HUDEP-2 (cell line): ENCODE measurements around the gene MINK1.

ENCODE experiments used
- DNase-seq, 76 experiments: peaks; one replicate each; lab custom pipeline; 2025; ENCODE audit not compliant: unreplicated experiment in 76 of 76; lab: John Stamatoyannopoulos, UW

MINK1 gene

DNA sequence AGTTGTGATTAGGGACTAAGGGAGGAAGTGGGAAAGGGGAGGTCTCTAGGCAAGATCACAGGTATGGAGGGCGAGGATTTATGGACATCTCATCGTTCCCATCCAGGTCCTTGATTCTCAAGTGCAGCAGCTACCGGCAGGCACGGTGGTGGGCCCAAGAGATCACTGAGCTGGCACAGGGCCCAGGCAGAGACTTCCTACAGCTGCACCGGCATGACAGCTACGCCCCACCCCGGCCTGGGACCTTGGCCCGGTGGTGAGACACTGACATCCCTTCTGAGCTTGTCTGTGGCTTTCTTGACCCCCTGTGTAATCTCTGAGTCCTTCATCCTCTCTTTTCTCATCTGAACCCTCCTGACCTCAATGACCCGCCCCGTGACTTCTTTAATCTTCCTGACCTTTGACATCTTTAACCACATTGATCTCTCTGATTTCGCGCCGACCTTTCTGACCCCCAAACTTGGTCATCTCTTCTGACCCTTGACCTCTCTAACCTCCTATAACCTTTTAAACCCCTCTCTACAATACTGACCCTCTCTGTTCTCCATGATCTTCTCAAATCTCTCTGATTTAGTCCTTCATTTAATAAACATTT lies 22.3 kb upstream of the MINK1 start:
- peak in 41 of 76 experiments; percentile 5 to 55 (median 28) for DNase-seq

DNA sequence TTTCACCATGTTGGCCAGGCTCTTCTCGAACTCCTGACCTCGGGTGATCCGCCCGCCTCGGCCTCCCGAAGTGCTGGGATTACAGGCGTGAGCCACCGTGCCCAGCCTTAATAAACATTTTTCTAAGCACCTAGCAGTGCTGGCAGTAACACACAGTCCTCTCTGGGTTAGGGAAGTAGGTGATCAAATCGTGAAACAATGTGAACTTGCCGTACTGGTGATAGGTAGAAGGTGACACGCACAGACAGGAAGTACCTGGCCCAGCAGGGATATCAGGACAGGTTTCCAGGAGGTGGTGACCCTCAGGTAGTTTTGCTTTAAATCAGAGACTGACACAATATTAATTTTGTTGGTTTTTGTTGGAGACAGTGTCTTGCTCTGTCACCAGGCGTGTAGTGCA lies 21.7 kb upstream of the MINK1 start:
- DNase-seq, result no peak

- no peak for DNase-seq
Observed at GRCh38 chr17:4812690-4813089, 20.4 kb upstream of the MINK1 start.

GRCh38 chr17:4815043-4815675 lies 18.0 kb upstream of the MINK1 start:
- peak in 11 of 76 experiments; percentile 3 to 38 (median 13) for DNase-seq

DNA sequence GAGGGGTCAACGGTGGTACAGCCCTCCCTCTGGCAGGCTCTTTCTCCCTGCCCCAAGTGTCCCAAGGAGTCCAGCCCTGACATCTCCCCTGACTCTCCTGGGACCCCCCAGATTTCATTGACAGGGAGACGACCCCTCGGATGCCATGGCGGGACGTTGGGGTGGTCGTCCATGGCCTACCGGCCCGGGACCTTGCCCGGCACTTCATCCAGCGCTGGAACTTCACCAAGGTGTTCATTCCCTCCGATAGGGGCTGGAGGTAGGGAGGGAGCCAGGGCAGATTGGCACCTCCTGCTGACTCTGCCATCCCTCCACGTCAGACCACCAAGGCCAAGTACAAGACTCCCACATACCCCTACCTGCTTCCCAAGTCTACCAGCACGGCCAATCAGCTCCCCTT lies 16.3 kb upstream of the MINK1 start:
- no peak for DNase-seq

DNA sequence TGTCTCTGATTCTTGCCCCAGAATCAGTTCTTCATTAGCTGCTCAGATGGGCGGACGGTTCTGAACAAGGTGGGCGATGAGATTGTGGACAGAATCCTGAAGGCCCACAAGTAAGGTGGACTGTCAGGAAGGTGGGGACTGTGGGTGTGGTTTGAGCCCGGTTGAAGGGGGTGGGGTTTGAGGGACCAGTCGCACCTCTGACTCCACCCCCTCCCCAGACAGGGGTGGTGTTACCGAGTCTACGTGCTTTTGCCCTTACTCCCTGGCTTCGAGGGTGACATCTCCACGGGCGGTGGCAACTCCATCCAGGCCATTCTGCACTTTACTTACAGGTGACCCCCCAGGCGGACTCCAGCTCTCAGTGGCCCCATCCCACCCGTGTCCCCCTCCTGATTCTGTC lies 14.9 kb upstream of the MINK1 start:
- no peak for DNase-seq

DNA sequence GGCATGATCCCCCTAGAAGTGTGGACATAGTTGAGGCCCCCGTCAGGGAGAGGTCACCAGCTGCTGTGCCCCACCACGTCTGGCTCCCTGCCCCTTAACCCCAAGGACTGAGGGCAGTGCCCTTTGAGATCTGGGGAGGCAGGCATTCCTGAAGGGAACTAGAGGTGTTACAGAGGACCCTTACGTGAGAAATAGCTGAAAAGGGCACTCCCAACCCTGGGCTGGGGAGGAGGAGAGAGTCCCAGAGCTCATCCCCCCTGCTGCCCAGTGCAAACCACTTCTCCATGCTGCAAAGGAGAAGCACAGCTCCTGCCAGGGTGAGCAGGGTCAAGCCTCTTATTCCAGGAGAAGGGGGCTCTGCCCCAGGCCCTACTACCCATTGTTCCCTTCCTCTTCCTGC lies 10.3 kb upstream of the MINK1 start:
- no peak for DNase-seq

- no peak for DNase-seq
Observed at GRCh38 chr17:4823373-4824089, 9.6 kb upstream of the MINK1 start.

DNA sequence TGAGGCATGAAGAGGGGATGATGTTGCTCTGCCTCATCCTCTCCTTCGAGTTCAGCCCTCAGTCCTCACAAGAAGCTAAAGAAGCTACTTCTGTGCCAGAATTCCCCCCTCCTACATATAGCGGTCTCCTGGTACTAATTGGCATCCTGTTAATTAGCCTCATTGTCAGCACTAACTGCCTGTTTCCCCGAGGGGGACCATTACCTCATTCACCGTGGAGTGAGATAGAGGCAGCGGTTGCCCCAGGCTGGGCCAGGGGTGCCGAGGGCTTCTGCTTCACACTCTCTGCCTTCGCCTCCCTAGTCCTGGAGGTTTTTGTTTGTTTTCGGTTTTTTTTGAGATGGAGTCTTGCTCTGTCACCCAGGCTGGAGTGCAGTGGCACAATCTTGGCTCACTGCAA lies 5.7 kb upstream of the MINK1 start:
- no peak for DNase-seq

GRCh38 chr17:4832829-4833177 lies 337 bp upstream of the MINK1 start:
- peak in 1 of 76 experiments; percentile 62 for DNase-seq

GRCh38 chr17:4833941-4834680 lies 971 bp downstream of the MINK1 start:
- DNase-seq, result no peak

DNA sequence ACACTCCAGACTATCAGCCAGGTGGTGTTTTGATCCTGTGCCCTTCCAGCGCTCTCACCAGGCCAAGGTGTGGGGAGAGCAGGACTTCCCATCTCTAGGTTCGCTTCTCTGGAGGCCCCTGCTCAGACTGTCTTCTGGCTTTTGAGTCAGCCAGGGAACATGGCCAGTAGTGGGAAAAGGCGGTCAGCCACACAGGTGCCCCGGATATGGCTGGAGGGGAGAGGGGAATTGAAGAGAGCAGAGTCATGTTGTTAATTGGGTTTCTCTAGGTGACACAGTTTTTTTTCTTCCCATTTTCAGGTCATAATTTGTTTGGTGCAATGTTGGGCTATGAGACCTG lies 1.5 kb downstream of the MINK1 start:
- no peak for DNase-seq

DNA sequence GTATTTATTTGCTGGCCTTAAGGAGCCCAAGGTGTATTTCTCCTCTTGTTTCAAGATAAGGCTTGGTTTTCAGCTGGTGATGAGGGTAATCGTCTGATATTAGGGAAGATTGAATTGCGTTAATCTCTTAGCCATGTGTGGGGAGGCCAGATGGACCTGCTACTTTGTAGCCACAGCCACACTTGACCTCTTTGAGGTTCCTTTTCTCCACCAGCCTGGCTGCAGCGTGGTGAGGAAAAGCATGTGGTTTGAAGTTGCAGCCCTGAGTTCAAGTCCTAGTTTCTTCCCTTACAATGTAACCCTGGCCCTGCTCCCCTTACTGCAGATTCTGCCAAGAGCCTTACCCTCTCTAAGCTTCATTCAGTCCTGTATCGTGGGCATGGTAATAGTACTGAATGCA lies 3.1 kb downstream of the MINK1 start:
- DNase-seq, result no peak

- no peak for DNase-seq
Observed at GRCh38 chr17:4837471-4838308, 4.5 kb downstream of the MINK1 start.

GRCh38 chr17:4838309-4838785 lies 5.2 kb downstream of the MINK1 start:
- DNase-seq, result peak in 37 of 76 experiments; percentile 6 to 57 (median 23)

GRCh38 chr17:4839221-4839620 lies 6.1 kb downstream of the MINK1 start:
- no peak for DNase-seq

GRCh38 chr17:4839965-4840892 lies 7.1 kb downstream of the MINK1 start:
- no peak for DNase-seq

DNA sequence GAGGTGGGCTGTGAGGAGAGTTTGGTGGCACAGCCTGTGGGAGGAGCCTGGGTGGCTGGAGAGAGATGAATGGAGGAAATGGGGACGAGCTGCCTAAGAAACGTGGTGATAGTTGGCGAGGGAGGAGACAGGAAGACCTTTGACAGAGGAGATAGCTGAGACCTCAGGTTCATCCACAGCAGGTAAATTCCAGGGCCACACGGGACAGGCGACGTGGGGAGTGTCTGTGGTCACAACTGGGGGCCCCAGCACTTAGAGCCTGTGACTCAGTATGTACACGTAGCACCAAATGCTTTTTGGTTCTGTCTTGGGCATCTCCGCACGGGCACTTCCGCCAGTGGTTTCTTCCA lies 7.7 kb downstream of the MINK1 start:
- DNase-seq, result no peak

DNA sequence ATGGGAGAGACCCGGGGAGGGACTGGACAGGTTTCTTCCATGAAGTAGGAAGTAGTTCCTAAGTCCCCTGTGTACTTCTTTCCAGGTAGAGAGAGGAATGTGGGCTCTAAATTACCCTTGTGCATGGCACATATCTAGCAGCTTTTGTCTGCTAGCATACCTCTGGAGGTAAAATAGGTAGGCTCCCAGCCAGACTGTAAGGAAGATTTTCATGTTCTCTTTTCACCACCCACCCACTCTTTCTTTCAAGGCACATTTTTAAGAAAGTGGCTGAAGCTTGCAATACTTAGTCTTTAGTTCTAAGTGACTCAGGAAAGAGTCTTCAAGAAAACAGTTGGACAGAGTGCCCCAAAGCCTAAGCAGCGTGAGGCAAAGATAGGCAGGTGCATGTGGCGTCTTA lies 9.2 kb downstream of the MINK1 start:
- DNase-seq, result no peak
